ENCODE measurements around the gene UBALD1. TPM values are rescaled to one million over a fixed set of nuclear protein-coding genes. Genes with fewer than 3 reads are reported as not detected.

Gene UBALD1
- total RNA-seq, 1 donor from 2014 or later, result 0.97 TPM

- H3K4me1 Mint-ChIP-seq, result peaks cover 17% of the 10 kb centered on the region
- Histone ChIP-seq H3K9me3 (ENCODE audit: low read depth) (no peaks in the 10 kb centered on the region), H3K4me2 (no peak overlapping the region), H4K20me1 (ENCODE audit: low read depth) (no peaks in the 10 kb centered on the region), H3K79me2 (ENCODE audit: low read depth) (no peaks in the 10 kb centered on the region), H3K4me3 (no peak overlapping the region), H3K36me3 (no peaks in the 10 kb centered on the region), H3F3A (ENCODE audit: low read depth) (no peaks in the 10 kb centered on the region), H3K27me3 (no peaks in the 10 kb centered on the region), H3K9ac (no peak overlapping the region), H3K27ac (peak overlapping the region; percentile 37), H3K4me1 (no peaks in the 10 kb centered on the region), H2AFZ (replicated peaks) (no peak overlapping the region)
- TF ChIP-seq EZH2phosphoT487 (IDR thresholded peaks at IDR 0.05) (no peak), CTCF (IDR thresholded peaks at IDR 0.05) (no peak), EZH2 (IDR thresholded peaks at IDR 0.05) (no peak)
- H3K36me3 Mint-ChIP-seq, result peaks cover 3% of the 10 kb centered on the region
- H3K9me3 Mint-ChIP-seq, result no peaks in the 10 kb centered on the region
- no peak for DNase-seq (ENCODE audit: low spot score)
- H3K4me3 Mint-ChIP-seq, result no peak overlapping the region
- no peak overlapping the region for H3K27ac Mint-ChIP-seq
- peaks cover 2% of the 10 kb centered on the region for H3K27me3 Mint-ChIP-seq (ENCODE audit: insufficient read depth, low read depth)
Measured at GRCh38 chr16:4656695-4657686, 42.3 kb upstream of the UBALD1 start.

- Mint-ChIP-seq H3K36me3 (peaks cover 3% of the 10 kb centered on the region), H3K27me3 (ENCODE audit: insufficient read depth, low read depth) (peaks cover 2% of the 10 kb centered on the region), H3K4me1 (peaks cover 15% of the 10 kb centered on the region), H3K4me3 (no peak overlapping the region), H3K9me3 (no peaks in the 10 kb centered on the region), H3K27ac (no peak overlapping the region)
- H3K36me3 ChIP-seq, result no peaks in the 10 kb centered on the region
- no peak overlapping the region for H3K4me2 ChIP-seq
- H3K27ac ChIP-seq, result no peak overlapping the region
- H3K4me1 ChIP-seq, result no peaks in the 10 kb centered on the region
- H3F3A ChIP-seq (ENCODE audit: low read depth), result no peaks in the 10 kb centered on the region
- TF ChIP-seq EZH2 (IDR thresholded peaks at IDR 0.05) (no peak), EZH2phosphoT487 (IDR thresholded peaks at IDR 0.05) (no peak), CTCF (IDR thresholded peaks at IDR 0.05) (no peak)
- H3K4me3 ChIP-seq, result no peak overlapping the region
- H3K9ac ChIP-seq, result no peak overlapping the region
- no peaks in the 10 kb centered on the region for H3K79me2 ChIP-seq (ENCODE audit: low read depth)
- H2AFZ ChIP-seq (replicated peaks), result no peak overlapping the region
- no peak for DNase-seq (ENCODE audit: low spot score)
- no peaks in the 10 kb centered on the region for H3K27me3 ChIP-seq
- H4K20me1 ChIP-seq (ENCODE audit: low read depth), result no peaks in the 10 kb centered on the region
- H3K9me3 ChIP-seq (ENCODE audit: low read depth), result no peaks in the 10 kb centered on the region
Measured at GRCh38 chr16:4656221-4656620, 41.5 kb upstream of the UBALD1 start.

- TF ChIP-seq EZH2 (IDR thresholded peaks at IDR 0.05) (no peak), EZH2phosphoT487 (IDR thresholded peaks at IDR 0.05) (no peak), CTCF (IDR thresholded peaks at IDR 0.05) (no peak)
- Histone ChIP-seq H3K9ac (no peak overlapping the region), H3F3A (ENCODE audit: low read depth) (no peaks in the 10 kb centered on the region), H3K36me3 (no peaks in the 10 kb centered on the region), H3K27me3 (no peaks in the 10 kb centered on the region), H3K79me2 (ENCODE audit: low read depth) (no peaks in the 10 kb centered on the region), H3K4me2 (no peak overlapping the region), H3K9me3 (ENCODE audit: low read depth) (no peaks in the 10 kb centered on the region), H2AFZ (replicated peaks) (no peak overlapping the region), H3K27ac (no peak overlapping the region), H3K4me3 (no peak overlapping the region), H3K4me1 (no peaks in the 10 kb centered on the region), H4K20me1 (ENCODE audit: low read depth) (no peaks in the 10 kb centered on the region)
- no peak for DNase-seq (ENCODE audit: low spot score)
- no peaks in the 10 kb centered on the region for H3K9me3 Mint-ChIP-seq
- peaks cover 2% of the 10 kb centered on the region for H3K27me3 Mint-ChIP-seq (ENCODE audit: insufficient read depth, low read depth)
- H3K27ac Mint-ChIP-seq, result no peak overlapping the region
- H3K36me3 Mint-ChIP-seq, result peaks cover 3% of the 10 kb centered on the region
- H3K4me1 Mint-ChIP-seq, result peaks cover 13% of the 10 kb centered on the region
- H3K4me3 Mint-ChIP-seq, result no peak overlapping the region
Measured at GRCh38 chr16:4655801-4656200, 41.1 kb upstream of the UBALD1 start.
